Measurements from ENCODE around the gene MAPK8. TPM values are rescaled to one million over a fixed set of nuclear protein-coding genes. Genes with fewer than 3 reads are reported as not detected.

Gene MAPK8
- total RNA-seq, 1 donor from 2014 or later: 44.4 TPM

- no peaks in the 10 kb centered on the region for H3K36me3 ChIP-seq (ENCODE audit: control insufficient read depth in 3 of 3, insufficient read depth in 3 of 3, low read length in 3 of 3)
- no peaks in the 10 kb centered on the region for H3K9me3 ChIP-seq (ENCODE audit: control insufficient read depth in 3 of 3, low read length in 3 of 3)
- no peak overlapping the region for H3K4me3 ChIP-seq (ENCODE audit: low read length in 3 of 3)
- no peak overlapping the region for H3K9ac ChIP-seq (ENCODE audit: low read depth in 1 of 3, low read length in 3 of 3)
- peaks cover 6 to 35% (median 7%) of the 10 kb centered on the region in 3 donors for H3K4me1 ChIP-seq (ENCODE audit: control insufficient read depth in 3 of 3, insufficient read depth in 3 of 3, low read length in 3 of 3)
- no peak overlapping the region for H3K27ac ChIP-seq (ENCODE audit: low read depth, low read length)
- H3K27me3 ChIP-seq (ENCODE audit: control insufficient read depth in 3 of 3, insufficient read depth in 3 of 3, low read length in 3 of 3): peaks cover 0 to 3% (median 0%) of the 10 kb centered on the region in 3 donors
Observed at GRCh38 chr10:48453451-48454301, 147.2 kb downstream of the MAPK8 start.

- Histone ChIP-seq H3K9me3 (ENCODE audit: control insufficient read depth in 3 of 3, low read length in 3 of 3) (no peaks in the 10 kb centered on the region), H3K4me3 (ENCODE audit: low read length in 3 of 3) (no peak overlapping the region), H3K36me3 (ENCODE audit: control insufficient read depth in 3 of 3, insufficient read depth in 3 of 3, low read length in 3 of 3) (no peaks in the 10 kb centered on the region), H3K27ac (ENCODE audit: low read depth, low read length) (no peak overlapping the region), H3K9ac (ENCODE audit: low read depth in 1 of 3, low read length in 3 of 3) (no peak overlapping the region), H3K4me1 (ENCODE audit: control insufficient read depth in 3 of 3, insufficient read depth in 3 of 3, low read length in 3 of 3) (peaks cover 6 to 29% (median 6%) of the 10 kb centered on the region in 3 donors), H3K27me3 (ENCODE audit: control insufficient read depth in 3 of 3, insufficient read depth in 3 of 3, low read length in 3 of 3) (peaks cover 0 to 3% (median 0%) of the 10 kb centered on the region in 3 donors)
Observed at GRCh38 chr10:48454302-48455054, 148.0 kb downstream of the MAPK8 start.

GRCh38 chr10:48455055-48455391 is 148.5 kb downstream of the MAPK8 start:
- peaks cover 0 to 3% (median 0%) of the 10 kb centered on the region in 3 donors for H3K27me3 ChIP-seq (ENCODE audit: control insufficient read depth in 3 of 3, insufficient read depth in 3 of 3, low read length in 3 of 3)
- no peaks in the 10 kb centered on the region for H3K9me3 ChIP-seq (ENCODE audit: control insufficient read depth in 3 of 3, low read length in 3 of 3)
- H3K27ac ChIP-seq (ENCODE audit: low read depth, low read length): no peak overlapping the region
- H3K4me3 ChIP-seq (ENCODE audit: low read length in 3 of 3): no peak overlapping the region
- H3K4me1 ChIP-seq (ENCODE audit: control insufficient read depth in 3 of 3, insufficient read depth in 3 of 3, low read length in 3 of 3): peaks cover 2 to 23% (median 6%) of the 10 kb centered on the region in 3 donors
- no peak overlapping the region for H3K9ac ChIP-seq (ENCODE audit: low read depth in 1 of 3, low read length in 3 of 3)
- H3K36me3 ChIP-seq (ENCODE audit: control insufficient read depth in 3 of 3, insufficient read depth in 3 of 3, low read length in 3 of 3): no peaks in the 10 kb centered on the region

- H3K4me3 ChIP-seq (ENCODE audit: low read length in 3 of 3): no peak overlapping the region
- H3K4me1 ChIP-seq (ENCODE audit: control insufficient read depth in 3 of 3, insufficient read depth in 3 of 3, low read length in 3 of 3): peaks cover 0 to 21% (median 6%) of the 10 kb centered on the region in 3 donors
- H3K9ac ChIP-seq (ENCODE audit: low read depth in 1 of 3, low read length in 3 of 3): no peak overlapping the region
- peaks cover 0 to 3% (median 0%) of the 10 kb centered on the region in 3 donors for H3K27me3 ChIP-seq (ENCODE audit: control insufficient read depth in 3 of 3, insufficient read depth in 3 of 3, low read length in 3 of 3)
- no peak overlapping the region for H3K27ac ChIP-seq (ENCODE audit: low read depth, low read length)
- no peaks in the 10 kb centered on the region for H3K36me3 ChIP-seq (ENCODE audit: control insufficient read depth in 3 of 3, insufficient read depth in 3 of 3, low read length in 3 of 3)
- no peaks in the 10 kb centered on the region for H3K9me3 ChIP-seq (ENCODE audit: control insufficient read depth in 3 of 3, low read length in 3 of 3)
Observed at GRCh38 chr10:48455392-48456151, 149.1 kb downstream of the MAPK8 start.

GRCh38 chr10:48456361-48456804 is 149.9 kb downstream of the MAPK8 start:
- Histone ChIP-seq H3K4me1 (ENCODE audit: control insufficient read depth in 3 of 3, insufficient read depth in 3 of 3, low read length in 3 of 3) (peaks cover 0 to 21% (median 6%) of the 10 kb centered on the region in 3 donors), H3K4me3 (ENCODE audit: low read length in 3 of 3) (no peak overlapping the region), H3K27me3 (ENCODE audit: control insufficient read depth in 3 of 3, insufficient read depth in 3 of 3, low read length in 3 of 3) (peaks cover 0 to 3% (median 0%) of the 10 kb centered on the region in 3 donors), H3K9me3 (ENCODE audit: control insufficient read depth in 3 of 3, low read length in 3 of 3) (no peaks in the 10 kb centered on the region), H3K9ac (ENCODE audit: low read depth in 1 of 3, low read length in 3 of 3) (no peak overlapping the region), H3K36me3 (ENCODE audit: control insufficient read depth in 3 of 3, insufficient read depth in 3 of 3, low read length in 3 of 3) (no peaks in the 10 kb centered on the region), H3K27ac (ENCODE audit: low read depth, low read length) (no peak overlapping the region)

- Histone ChIP-seq H3K4me3 (ENCODE audit: low read length in 3 of 3) (no peak overlapping the region), H3K9me3 (ENCODE audit: control insufficient read depth in 3 of 3, low read length in 3 of 3) (no peaks in the 10 kb centered on the region), H3K4me1 (ENCODE audit: control insufficient read depth in 3 of 3, insufficient read depth in 3 of 3, low read length in 3 of 3) (peaks cover 0 to 21% (median 6%) of the 10 kb centered on the region in 3 donors), H3K27me3 (ENCODE audit: control insufficient read depth in 3 of 3, insufficient read depth in 3 of 3, low read length in 3 of 3) (peaks cover 0 to 3% (median 0%) of the 10 kb centered on the region in 3 donors), H3K36me3 (ENCODE audit: control insufficient read depth in 3 of 3, insufficient read depth in 3 of 3, low read length in 3 of 3) (no peaks in the 10 kb centered on the region), H3K27ac (ENCODE audit: low read depth, low read length) (no peak overlapping the region), H3K9ac (ENCODE audit: low read depth in 1 of 3, low read length in 3 of 3) (no peak overlapping the region)
Observed at GRCh38 chr10:48456808-48457761, 150.6 kb downstream of the MAPK8 start.

GRCh38 chr10:48457949-48458661 is 151.6 kb downstream of the MAPK8 start:
- no peak overlapping the region for H3K9ac ChIP-seq (ENCODE audit: low read depth in 1 of 3, low read length in 3 of 3)
- peaks cover 0 to 3% (median 0%) of the 10 kb centered on the region in 3 donors for H3K27me3 ChIP-seq (ENCODE audit: control insufficient read depth in 3 of 3, insufficient read depth in 3 of 3, low read length in 3 of 3)
- peaks cover 0 to 21% (median 6%) of the 10 kb centered on the region in 3 donors for H3K4me1 ChIP-seq (ENCODE audit: control insufficient read depth in 3 of 3, insufficient read depth in 3 of 3, low read length in 3 of 3)
- H3K36me3 ChIP-seq (ENCODE audit: control insufficient read depth in 3 of 3, insufficient read depth in 3 of 3, low read length in 3 of 3): no peaks in the 10 kb centered on the region
- H3K4me3 ChIP-seq (ENCODE audit: low read length in 3 of 3): no peak overlapping the region
- no peak overlapping the region for H3K27ac ChIP-seq (ENCODE audit: low read depth, low read length)
- no peaks in the 10 kb centered on the region for H3K9me3 ChIP-seq (ENCODE audit: control insufficient read depth in 3 of 3, low read length in 3 of 3)

- Histone ChIP-seq H3K4me1 (ENCODE audit: control insufficient read depth in 3 of 3, insufficient read depth in 3 of 3, low read length in 3 of 3) (peaks cover 0 to 21% (median 6%) of the 10 kb centered on the region in 3 donors), H3K9me3 (ENCODE audit: control insufficient read depth in 3 of 3, low read length in 3 of 3) (no peaks in the 10 kb centered on the region), H3K4me3 (ENCODE audit: low read length in 3 of 3) (no peak overlapping the region), H3K9ac (ENCODE audit: low read depth in 1 of 3, low read length in 3 of 3) (no peak overlapping the region), H3K27ac (ENCODE audit: low read depth, low read length) (no peak overlapping the region), H3K27me3 (ENCODE audit: control insufficient read depth in 3 of 3, insufficient read depth in 3 of 3, low read length in 3 of 3) (peaks cover 0 to 3% (median 0%) of the 10 kb centered on the region in 3 donors), H3K36me3 (ENCODE audit: control insufficient read depth in 3 of 3, insufficient read depth in 3 of 3, low read length in 3 of 3) (no peaks in the 10 kb centered on the region)
Observed at GRCh38 chr10:48458662-48459048, 152.2 kb downstream of the MAPK8 start.
